Endothelial cell of umbilical vein (primary cell): ENCODE measurements around the gene NFATC2. TPM values are rescaled to one million over a fixed set of nuclear protein-coding genes. Genes with fewer than 3 reads are reported as not detected.

Experiments
- BruUV-seq: library from RNA; stranded (reverse); fragments of 400-500 nt; replicated peaks from 2 replicates; lab custom pipeline; 2021; lab: Mats Ljungman, UMichigan
- CTCF ChIA-PET: fragments of 300-600, 350-600 bp; sonication (Branson Sonifier 250); formaldehyde crosslinking; loops from one replicate; lab custom pipeline; 2021; ENCODE audit warnings: antibody characterized with exemption, inconsistent platforms; lab: Charles Lee
- POLR2A ChIA-PET: fragments of 300-600, 350-600 bp; sonication (Branson Sonifier 250); formaldehyde crosslinking; loops from one replicate; lab custom pipeline; 2021; ENCODE audit warnings: antibody characterized with exemption, inconsistent platforms; lab: Charles Lee
- DNase-seq: peaks from one replicate; pipeline ENCODE4 v3.0.0-alpha.2; 2011; ENCODE audit warnings: low read depth, low spot score
- FAIRE-seq: peaks from 2 replicates; lab custom pipeline; 2011; peaks lifted over from hg19 to GRCh38; lab: Jason Lieb, UNC
- H2AFZ ChIP-seq: 2 replicates; pipeline ENCODE4 v1.6.0; 2012; ENCODE audit warnings: low read depth, low read length, control low read depth, inconsistent platforms
- H3K27ac ChIP-seq: 2 replicates; pipeline ENCODE4 v1.5.1; 2011; ENCODE audit warnings: low read depth, mild to moderate bottlenecking, control low read depth, low read length, moderate library complexity; ENCODE audit not compliant: insufficient read depth
- H3K27me3 ChIP-seq, 2 experiments: 2 replicates each; pipeline versions ENCODE4 v1.6.0 to v1.6.1; 2011; ENCODE audit warnings: low read length in 2 of 2, mixed read lengths in 1 of 2; ENCODE audit not compliant: control insufficient read depth in 2 of 2, insufficient read depth in 2 of 2
- H3K36me3 ChIP-seq, 2 experiments: 2 replicates in 1 of 2; 3 replicates in 1 of 2; pipeline ENCODE4 v1.5.1; 2011; ENCODE audit warnings: low read length in 2 of 2, mild to moderate bottlenecking in 1 of 2, moderate library complexity in 1 of 2; ENCODE audit not compliant: control insufficient read depth in 2 of 2, insufficient read depth in 2 of 2; ENCODE audit errors: extremely low read depth in 1 of 2
- H3K4me1 ChIP-seq: 3 replicates; pipeline ENCODE4 v1.5.1; 2011; ENCODE audit warnings: mild to moderate bottlenecking, low read length; ENCODE audit not compliant: control insufficient read depth, insufficient read depth; ENCODE audit errors: extremely low read depth
- H3K4me2 ChIP-seq: 2 replicates; pipeline ENCODE4 v1.6.1; 2011; ENCODE audit warnings: low read length, control low read depth, mixed read lengths; ENCODE audit not compliant: insufficient read depth
- H3K4me3 ChIP-seq, 3 experiments: fragments of 200-600 bp in 1 of 3; sonication (generic), shearing (Covaris generic) in 1 of 3; replicated peaks in 1 of 3; 2 replicates each; pipeline ENCODE4 v1.5.1; 2011 to 2016; ENCODE audit warnings: control low read depth in 3 of 3, low read length in 3 of 3, mild to moderate bottlenecking in 2 of 3, inconsistent platforms in 1 of 3, low read depth in 1 of 3, moderate library complexity in 1 of 3; ENCODE audit not compliant: insufficient read depth in 1 of 3
- H3K79me2 ChIP-seq: 2 replicates; pipeline ENCODE4 v1.6.0; 2012; ENCODE audit warnings: low read length, inconsistent platforms; ENCODE audit not compliant: control insufficient read depth, insufficient read depth
- H3K9ac ChIP-seq: replicated peaks from 2 replicates; pipeline ENCODE3; 2011; ENCODE audit warnings: low read length, control low read depth; ENCODE audit not compliant: insufficient read depth; ENCODE audit errors: extremely low read depth
- H3K9me1 ChIP-seq: replicated peaks from 3 replicates; pipeline ENCODE4 v1.6.0; 2011; ENCODE audit warnings: mild to moderate bottlenecking, low read length; ENCODE audit not compliant: control insufficient read depth, insufficient read depth; ENCODE audit errors: extremely low read depth
- H3K9me3 ChIP-seq: replicated peaks from 2 replicates; pipeline ENCODE4 v1.5.1; 2012; ENCODE audit warnings: low read length, inconsistent platforms; ENCODE audit not compliant: control insufficient read depth, insufficient read depth
- H4K20me1 ChIP-seq: replicated peaks from 2 replicates; pipeline ENCODE3; 2011; ENCODE audit warnings: mild to moderate bottlenecking, low read length; ENCODE audit not compliant: control insufficient read depth, insufficient read depth; ENCODE audit errors: extremely low read depth
- EZH2 ChIP-seq: IDR thresholded peaks from 2 replicates; pipeline ENCODE4 v1.6.1; 2012; ENCODE audit warnings: borderline replicate concordance, low read depth, mild to moderate bottlenecking, moderate library complexity, low read length, inconsistent platforms; ENCODE audit not compliant: severe bottlenecking
- FOS ChIP-seq: IDR thresholded peaks from 2 replicates; pipeline ENCODE4 v1.6.1; 2011; ENCODE audit warnings: mild to moderate bottlenecking, low read length, moderate library complexity, borderline replicate concordance; ENCODE audit not compliant: insufficient read depth
- GATA2 ChIP-seq: IDR thresholded peaks from 2 replicates; pipeline ENCODE4 v1.7.0; 2011; ENCODE audit warnings: low read depth, mild to moderate bottlenecking, moderate library complexity, mixed read lengths, low read length; ENCODE audit not compliant: insufficient read length, insufficient read depth
- JUN ChIP-seq: IDR thresholded peaks from 2 replicates; pipeline ENCODE4 v1.6.1; 2011; ENCODE audit warnings: borderline replicate concordance, low read depth; ENCODE audit not compliant: insufficient read length, insufficient read depth
- MYC ChIP-seq: IDR thresholded peaks from one replicate; pipeline ENCODE4 v1.6.1; 2011; ENCODE audit warnings: mild to moderate bottlenecking, low read depth, low read length
- POLR2A ChIP-seq: IDR thresholded peaks from 2 replicates; pipeline ENCODE4 v1.6.1; 2012; ENCODE audit warnings: low read depth, mild to moderate bottlenecking, control low read depth, low read length
- POLR2AphosphoS5 ChIP-seq: IDR thresholded peaks from 2 replicates; pipeline ENCODE4 v1.6.1; 2012; ENCODE audit warnings: low read depth, mild to moderate bottlenecking, control low read depth, low read length, moderate library complexity; ENCODE audit not compliant: insufficient read depth
- dilution Hi-C: fragments of 300-500 bp; cut with MboI; formaldehyde crosslinking; loops from one replicate; pipeline ENCODE4 v1.15.0; 2019; ENCODE audit warnings: low sequenced_read_pairs; ENCODE audit not compliant: extremely low pct_ligation_motif_present
- intact Hi-C: fragments of 100-400 bp; cut with micrococcal nuclease; formaldehyde crosslinking; loops from one replicate; pipeline ENCODE4 v1.10.0; 2022
- polyA plus RNA-seq, 4 experiments: library from polyadenylated mRNA; depleted of rRNA in 3 of 4; stranded (reverse) in 3 of 4; unstranded in 1 of 4; fragments of >200 nt; gene quantifications; 2 replicates each; pipeline versions ENCODE4 v1.2.1 to v1.2.3, GENCODE V29; 2011 to 2012; ENCODE audit warnings: missing spikeins in 1 of 4
- total RNA-seq: library from RNA; stranded (reverse); gene quantifications from 2 replicates; pipeline ENCODE4 v1.2.3, GENCODE V29; 2021
- TF ChIP-seq, protein P1 (sequence below), 2 donors: IDR thresholded peaks; 1 replicate in 1 of 2; 2 replicates in 1 of 2; pipeline ENCODE4 v1.5.1; 2011; ENCODE audit warnings: low read length in 2 of 2, mild to moderate bottlenecking in 2 of 2, moderate library complexity in 2 of 2, control low read depth in 1 of 2, inconsistent platforms in 1 of 2, low read depth in 1 of 2; ENCODE audit not compliant: insufficient read depth in 1 of 2; ENCODE audit errors: extremely low read depth in 1 of 2
- TF ChIP-seq, protein P2 (sequence below): IDR thresholded peaks from 2 replicates; pipeline ENCODE4 v1.6.1; 2011; ENCODE audit not compliant: insufficient read depth, insufficient read length

The NFATC2 gene
- total and polyA plus RNA-seq, 2 donors (not counting 3 experiments of a cell fraction or from before 2014, with no cell fraction given): 3.1 to 13.0 TPM

DNA sequence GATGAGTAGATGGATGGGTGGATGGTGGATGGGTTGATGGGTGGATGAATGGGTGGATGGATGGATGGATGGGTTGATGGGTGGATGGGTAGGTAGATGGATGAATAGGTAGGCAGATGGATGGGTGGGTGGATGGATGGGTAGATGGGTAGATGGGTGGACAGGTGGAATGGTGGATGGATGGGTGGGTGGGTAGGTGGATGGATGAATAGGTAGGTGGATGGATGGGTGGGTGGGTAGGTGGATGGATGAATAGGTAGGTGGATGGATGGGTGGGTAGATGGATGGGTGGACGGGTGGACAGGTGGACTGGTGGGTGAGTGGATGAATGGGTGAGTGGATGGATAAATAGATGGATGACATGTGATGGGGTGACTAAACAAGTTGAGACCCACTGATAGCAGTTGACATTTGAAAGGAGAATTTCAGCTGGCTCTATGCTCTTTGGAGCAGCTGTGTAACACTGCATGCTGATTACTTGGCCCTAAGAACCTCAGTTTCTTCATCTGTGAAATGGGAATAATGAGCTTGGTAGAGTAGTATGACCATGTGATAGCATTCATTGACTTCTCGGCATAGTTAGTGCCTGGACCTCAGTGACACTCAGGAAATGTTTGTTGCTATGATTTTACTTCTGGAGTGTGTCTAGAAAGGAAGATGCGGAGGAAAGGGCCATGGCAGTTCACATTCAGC, 184.3 kb downstream of the NFATC2 start:
- Histone ChIP-seq H3K9ac (no peak overlapping the region), H3K27ac (no peak overlapping the region), H3K27me3 (no peaks in the 10 kb centered on the region), H3K9me3 (no peaks in the 10 kb centered on the region), H3K36me3 (no peaks in the 10 kb centered on the region), H3K4me3 (no peak overlapping the region), H2AFZ (no peak overlapping the region), H4K20me1 (no peaks in the 10 kb centered on the region), H3K4me1 (peaks cover 45% of the 10 kb centered on the region), H3K79me2 (no peaks in the 10 kb centered on the region), H3K9me1 (no peaks in the 10 kb centered on the region), H3K4me2 (no peak overlapping the region)
- FAIRE-seq (no peak), DNase-seq (no peak)
- BruUV-seq: no TSS peak
- dilution Hi-C loops: no loop called here
- POLR2A ChIA-PET: no interaction called here
- intact Hi-C loops: no loop called here
- TF ChIP-seq EZH2: no peak
- TF ChIP-seq POLR2AphosphoS5: no peak
- no peak for TF ChIP-seq POLR2A
- TF ChIP-seq, protein P1, sequence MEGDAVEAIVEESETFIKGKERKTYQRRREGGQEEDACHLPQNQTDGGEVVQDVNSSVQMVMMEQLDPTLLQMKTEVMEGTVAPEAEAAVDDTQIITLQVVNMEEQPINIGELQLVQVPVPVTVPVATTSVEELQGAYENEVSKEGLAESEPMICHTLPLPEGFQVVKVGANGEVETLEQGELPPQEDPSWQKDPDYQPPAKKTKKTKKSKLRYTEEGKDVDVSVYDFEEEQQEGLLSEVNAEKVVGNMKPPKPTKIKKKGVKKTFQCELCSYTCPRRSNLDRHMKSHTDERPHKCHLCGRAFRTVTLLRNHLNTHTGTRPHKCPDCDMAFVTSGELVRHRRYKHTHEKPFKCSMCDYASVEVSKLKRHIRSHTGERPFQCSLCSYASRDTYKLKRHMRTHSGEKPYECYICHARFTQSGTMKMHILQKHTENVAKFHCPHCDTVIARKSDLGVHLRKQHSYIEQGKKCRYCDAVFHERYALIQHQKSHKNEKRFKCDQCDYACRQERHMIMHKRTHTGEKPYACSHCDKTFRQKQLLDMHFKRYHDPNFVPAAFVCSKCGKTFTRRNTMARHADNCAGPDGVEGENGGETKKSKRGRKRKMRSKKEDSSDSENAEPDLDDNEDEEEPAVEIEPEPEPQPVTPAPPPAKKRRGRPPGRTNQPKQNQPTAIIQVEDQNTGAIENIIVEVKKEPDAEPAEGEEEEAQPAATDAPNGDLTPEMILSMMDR (IDR thresholded peaks at IDR 0.05; ENCODE audit: extremely low read depth in 1 of 2, insufficient read depth in 1 of 2, low read depth in 1 of 2, low read length in 2 of 2): no peak
- no peak for TF ChIP-seq JUN
- no peak for TF ChIP-seq MYC
- no peak for TF ChIP-seq FOS
- TF ChIP-seq, protein P2, sequence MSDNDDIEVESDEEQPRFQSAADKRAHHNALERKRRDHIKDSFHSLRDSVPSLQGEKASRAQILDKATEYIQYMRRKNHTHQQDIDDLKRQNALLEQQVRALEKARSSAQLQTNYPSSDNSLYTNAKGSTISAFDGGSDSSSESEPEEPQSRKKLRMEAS: no peak
- no peak for TF ChIP-seq GATA2
- CTCF ChIA-PET: interaction anchor here (0.8 to 3.7 kb wide), 4 partner anchors 9 to 33 kb away, joined by 3 to 17 read pairs (median 3); no protein-coding TSS in a partner anchor
